NT2/D1 (cell line): ENCODE data around the gene CLRN3.

Experiments
- DNase-seq: peaks from one replicate; pipeline ENCODE4 v3.0.0-alpha.2; 2011; ENCODE audit warnings: low read depth, low spot score
- H3K27me3 ChIP-seq: 2 replicates; pipeline ENCODE4 v1.6.0; 2011; ENCODE audit warnings: mild to moderate bottlenecking; ENCODE audit not compliant: insufficient read length, insufficient read depth
- H3K36me3 ChIP-seq: 2 replicates; pipeline ENCODE4 v1.6.1; 2011; ENCODE audit warnings: mild to moderate bottlenecking, low read length, mixed read lengths; ENCODE audit not compliant: insufficient read depth, insufficient read length
- H3K4me1 ChIP-seq: 2 replicates; pipeline ENCODE4 v1.5.1; 2011; ENCODE audit not compliant: insufficient read depth, insufficient read length
- H3K4me3 ChIP-seq: 2 replicates; pipeline ENCODE4 v1.5.1; 2011; ENCODE audit warnings: low read depth; ENCODE audit not compliant: insufficient read length
- H3K9ac ChIP-seq: 2 replicates; pipeline ENCODE4 v1.6.0; 2011; ENCODE audit warnings: low read depth; ENCODE audit not compliant: insufficient read length
- H3K9me3 ChIP-seq: 2 replicates; pipeline ENCODE4 v1.5.1; 2011; ENCODE audit warnings: mild to moderate bottlenecking, low read length; ENCODE audit not compliant: insufficient read depth
- SUZ12 ChIP-seq: IDR thresholded peaks from 2 replicates; pipeline ENCODE4 v1.6.1; 2011; ENCODE audit not compliant: insufficient read length, insufficient read depth; ENCODE audit errors: extremely low read depth
- YY1 ChIP-seq: IDR thresholded peaks from 2 replicates; pipeline ENCODE4 v1.6.1; 2011; ENCODE audit not compliant: insufficient read length, insufficient read depth
- ZNF274 ChIP-seq: IDR thresholded peaks from 2 replicates; pipeline ENCODE4 v1.6.1; 2011; ENCODE audit warnings: mild to moderate bottlenecking, low read depth, low read length

The CLRN3 gene

DNA sequence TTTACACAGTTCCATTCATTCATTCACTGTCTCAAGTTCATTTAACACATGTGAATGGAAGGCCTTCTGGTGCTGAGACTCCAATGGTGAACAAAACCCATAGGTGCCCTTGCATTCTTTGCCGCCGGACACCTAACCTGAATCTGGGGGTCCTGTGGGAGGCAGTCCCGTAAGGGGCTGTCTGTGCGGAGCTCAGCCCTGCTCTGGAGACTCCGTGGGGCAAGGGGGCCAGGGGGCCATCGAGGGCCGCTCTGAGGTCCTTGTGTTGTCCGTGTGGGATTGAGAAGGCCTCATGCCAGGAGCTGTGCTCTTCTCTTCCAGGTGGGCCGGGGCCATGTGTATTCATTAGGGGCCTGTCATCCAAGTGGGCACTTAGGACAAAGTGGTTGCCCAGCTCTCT lies 29.5 kb upstream of the CLRN3 start:
- Histone ChIP-seq H3K27me3 (no peaks in the 10 kb centered on the region), H3K36me3 (no peaks in the 10 kb centered on the region), H3K9me3 (no peaks in the 10 kb centered on the region), H3K9ac (no peak overlapping the region), H3K4me1 (no peaks in the 10 kb centered on the region), H3K4me3 (no peak overlapping the region)
- TF ChIP-seq YY1 (no peak), ZNF274 (no peak), SUZ12 (no peak)
- no peak for DNase-seq

DNA sequence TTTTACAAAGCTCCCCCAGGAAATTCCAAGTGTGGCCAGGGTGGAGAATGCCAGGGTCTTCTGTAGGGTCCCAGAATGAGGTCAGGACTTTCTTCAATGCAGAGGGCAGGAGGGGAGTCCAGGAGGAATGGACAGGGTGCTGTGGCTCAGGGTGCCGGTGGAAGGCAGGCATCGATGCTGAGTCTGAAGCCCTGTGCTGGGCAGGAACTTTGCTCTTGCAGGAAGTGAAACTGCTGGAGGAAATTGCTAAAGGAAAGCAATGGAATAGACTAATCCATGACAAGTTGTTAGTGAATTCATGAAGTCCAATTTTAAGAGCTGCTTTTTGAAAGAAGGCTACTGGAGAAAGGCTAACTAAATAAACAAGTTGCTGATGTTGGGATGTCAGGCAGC lies 29.0 kb upstream of the CLRN3 start:
- no peak overlapping the region for H3K4me3 ChIP-seq
- H3K9ac ChIP-seq, result no peak overlapping the region
- DNase-seq, result no peak
- no peaks in the 10 kb centered on the region for H3K36me3 ChIP-seq
- H3K4me1 ChIP-seq, result no peaks in the 10 kb centered on the region
- no peaks in the 10 kb centered on the region for H3K27me3 ChIP-seq
- no peaks in the 10 kb centered on the region for H3K9me3 ChIP-seq
- no peak for TF ChIP-seq YY1
- TF ChIP-seq ZNF274, result no peak
- TF ChIP-seq SUZ12, result no peak

DNA sequence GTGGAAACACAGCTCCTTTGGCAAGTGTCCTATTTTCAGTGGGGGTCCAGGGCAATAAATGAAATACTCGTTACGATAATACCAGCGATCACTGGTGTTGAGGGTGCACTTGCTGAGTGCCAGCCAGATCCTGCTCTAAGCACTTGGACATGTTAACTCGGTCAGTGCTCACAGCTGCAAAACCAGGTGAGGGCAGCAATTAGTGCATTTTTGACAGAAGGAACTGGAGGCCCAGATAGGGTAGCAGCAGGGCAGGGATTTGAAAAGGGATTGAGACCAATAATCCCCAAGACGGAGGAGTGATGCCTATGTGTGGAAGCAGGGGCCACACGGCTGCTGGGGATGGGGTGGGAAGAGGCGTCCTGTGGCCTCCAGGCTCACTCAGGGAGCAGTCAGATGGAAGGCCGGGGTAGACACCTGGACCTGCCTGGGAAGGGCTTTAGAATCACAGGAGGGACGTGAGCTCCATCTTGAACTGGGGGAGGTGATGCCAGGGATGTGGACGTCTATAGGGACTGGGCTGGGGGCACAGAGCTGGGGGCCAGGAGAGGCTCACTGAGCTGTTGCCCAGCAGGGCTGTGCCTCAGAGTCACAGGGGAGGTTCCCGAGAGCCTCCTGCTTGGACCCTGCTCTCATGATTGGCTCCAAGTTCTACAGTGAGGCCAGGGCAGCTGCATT lies 28.5 kb upstream of the CLRN3 start:
- H3K36me3 ChIP-seq, result no peaks in the 10 kb centered on the region
- H3K9me3 ChIP-seq, result no peaks in the 10 kb centered on the region
- H3K4me3 ChIP-seq, result no peak overlapping the region
- no peak for TF ChIP-seq SUZ12
- TF ChIP-seq YY1, result no peak
- TF ChIP-seq ZNF274, result no peak
- H3K9ac ChIP-seq, result no peak overlapping the region
- DNase-seq, result no peak
- no peaks in the 10 kb centered on the region for H3K4me1 ChIP-seq
- no peaks in the 10 kb centered on the region for H3K27me3 ChIP-seq

DNA sequence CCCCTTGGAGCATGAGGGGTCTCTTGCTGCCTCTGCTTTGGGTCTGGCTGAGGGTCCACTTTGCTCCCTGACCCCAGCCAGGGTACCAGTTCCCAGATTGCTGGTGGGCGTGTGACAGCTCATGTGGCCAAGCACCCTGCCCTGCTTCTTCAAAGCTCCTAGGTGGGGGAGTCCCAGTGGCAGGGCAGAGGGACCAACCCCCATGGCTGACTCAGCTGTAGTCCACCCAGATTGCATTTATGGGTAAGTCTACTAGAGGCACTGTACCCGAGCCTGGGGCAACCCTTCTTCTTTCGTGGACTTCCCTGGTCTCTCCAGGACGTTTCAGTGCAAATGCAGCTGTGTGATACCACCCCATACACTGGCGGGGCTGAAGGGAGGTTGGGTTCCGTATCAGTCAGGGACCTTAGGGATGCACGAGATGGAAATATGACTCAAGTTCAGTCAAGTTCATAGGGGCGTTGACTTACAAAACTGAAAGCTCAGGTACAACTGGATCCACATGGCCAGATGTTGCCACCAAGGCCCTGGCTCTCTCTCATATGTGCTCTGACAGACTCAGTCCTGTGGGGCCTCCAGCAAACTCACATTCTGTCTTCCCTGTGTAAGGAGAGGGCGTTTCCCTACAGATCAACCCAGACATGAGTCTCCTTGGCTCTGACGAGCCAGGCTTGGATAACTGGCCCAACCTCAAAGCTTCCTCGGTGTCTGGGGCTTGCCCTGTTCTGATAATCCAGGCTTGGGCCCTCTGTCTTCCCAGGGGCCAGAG lies 27.7 kb upstream of the CLRN3 start:
- Histone ChIP-seq H3K27me3 (no peaks in the 10 kb centered on the region), H3K36me3 (no peaks in the 10 kb centered on the region), H3K4me3 (no peak overlapping the region), H3K9ac (no peak overlapping the region), H3K9me3 (no peaks in the 10 kb centered on the region), H3K4me1 (no peaks in the 10 kb centered on the region)
- no peak for DNase-seq
- TF ChIP-seq ZNF274, result no peak
- no peak for TF ChIP-seq SUZ12
- TF ChIP-seq YY1, result no peak

DNA sequence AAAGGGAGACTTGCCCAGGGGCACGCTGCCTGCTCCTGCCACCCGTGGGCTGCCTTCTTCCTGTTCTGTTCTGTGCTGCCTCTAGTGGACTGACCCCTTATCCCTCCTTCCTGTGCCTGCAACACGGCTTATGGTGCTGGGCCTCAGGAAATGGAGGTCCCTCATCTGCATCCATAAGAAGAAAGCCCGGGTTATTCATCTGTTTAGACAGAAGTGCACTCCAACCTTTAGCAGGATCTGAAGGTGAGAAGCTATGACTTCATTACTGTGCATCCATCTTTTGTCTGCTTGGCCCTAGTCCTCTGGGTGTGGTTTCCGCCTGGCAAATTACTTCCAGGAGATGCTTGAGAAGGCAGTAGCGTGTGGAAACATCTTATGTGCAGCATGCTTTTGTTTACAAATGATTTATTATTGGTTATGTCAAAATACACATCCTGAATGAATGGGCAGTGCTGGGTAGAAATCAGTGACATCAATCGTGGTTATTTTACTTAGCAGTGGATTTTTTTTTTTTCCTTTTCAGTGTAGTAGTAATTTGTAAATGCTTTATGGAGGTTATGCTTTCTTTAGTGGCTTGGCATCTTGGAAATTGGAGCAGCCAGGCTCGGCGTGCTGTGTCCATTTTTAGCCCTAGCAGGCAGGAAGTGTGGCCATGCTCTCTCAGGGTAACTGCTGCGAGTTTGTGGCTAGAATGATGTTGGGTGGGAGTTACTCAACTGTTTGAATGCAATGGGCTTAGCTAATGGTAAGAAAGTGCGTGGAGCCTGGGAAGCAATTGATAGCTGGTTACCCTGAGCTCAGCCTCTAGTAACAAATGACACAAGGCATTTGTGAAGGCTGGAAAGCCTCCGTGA lies 26.9 kb upstream of the CLRN3 start:
- H3K9ac ChIP-seq, result no peak overlapping the region
- no peak for DNase-seq
- H3K4me1 ChIP-seq, result no peaks in the 10 kb centered on the region
- H3K36me3 ChIP-seq, result no peaks in the 10 kb centered on the region
- H3K27me3 ChIP-seq, result no peaks in the 10 kb centered on the region
- no peaks in the 10 kb centered on the region for H3K9me3 ChIP-seq
- no peak for TF ChIP-seq ZNF274
- no peak for TF ChIP-seq YY1
- TF ChIP-seq SUZ12, result no peak
- H3K4me3 ChIP-seq, result no peak overlapping the region

DNA sequence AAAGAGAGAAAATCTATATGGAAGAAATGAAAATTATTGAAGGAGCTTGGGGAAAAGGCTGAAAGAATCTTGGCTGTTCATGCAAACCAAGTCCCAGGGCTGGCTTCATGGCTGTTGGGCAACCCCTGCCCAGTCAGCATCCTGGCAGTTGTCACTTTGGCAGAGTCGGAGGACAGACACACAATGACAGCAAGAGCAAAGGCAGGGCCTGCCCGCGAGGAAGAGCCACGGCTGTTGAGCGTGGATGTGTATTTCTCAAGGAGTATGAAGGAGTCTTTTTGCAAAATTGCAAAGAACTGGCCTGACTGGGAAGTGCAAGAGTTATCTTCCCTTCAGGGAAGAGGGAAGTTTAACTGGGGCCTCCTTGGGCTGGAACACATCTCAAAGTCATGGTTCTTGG lies 25.8 kb upstream of the CLRN3 start:
- Histone ChIP-seq H3K36me3 (no peaks in the 10 kb centered on the region), H3K27me3 (no peaks in the 10 kb centered on the region), H3K4me1 (no peaks in the 10 kb centered on the region), H3K9me3 (no peaks in the 10 kb centered on the region), H3K9ac (no peak overlapping the region), H3K4me3 (no peak overlapping the region)
- no peak for DNase-seq
- TF ChIP-seq YY1 (no peak), SUZ12 (no peak), ZNF274 (no peak)

DNA sequence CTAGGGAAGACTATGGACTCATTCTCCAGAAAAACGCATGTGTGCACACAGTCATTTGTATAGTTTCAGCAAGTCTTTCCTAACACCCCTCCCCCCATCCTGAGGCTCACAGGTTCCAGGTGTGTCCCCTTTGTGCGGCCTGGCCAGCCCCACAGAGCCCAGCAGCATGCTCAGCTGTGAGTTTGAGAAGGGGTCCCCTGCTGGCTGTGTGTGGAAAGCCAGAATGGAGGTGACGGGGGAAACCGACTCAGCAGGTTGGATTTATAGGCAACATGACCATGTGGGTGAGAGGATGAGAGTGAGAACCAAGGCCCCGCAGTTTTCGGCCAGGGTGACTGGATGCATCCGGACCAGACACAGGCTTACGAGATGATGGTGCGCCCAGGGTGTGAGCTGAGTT lies 24.1 kb upstream of the CLRN3 start:
- H3K9ac ChIP-seq, result no peak overlapping the region
- no peaks in the 10 kb centered on the region for H3K4me1 ChIP-seq
- H3K4me3 ChIP-seq, result no peak overlapping the region
- no peak for DNase-seq
- no peaks in the 10 kb centered on the region for H3K36me3 ChIP-seq
- TF ChIP-seq YY1, result no peak
- TF ChIP-seq SUZ12, result no peak
- TF ChIP-seq ZNF274, result no peak
- no peaks in the 10 kb centered on the region for H3K9me3 ChIP-seq
- H3K27me3 ChIP-seq, result no peaks in the 10 kb centered on the region
